ENCODE measurements around the gene IFI27L1.

Gene IFI27L1, protein sequence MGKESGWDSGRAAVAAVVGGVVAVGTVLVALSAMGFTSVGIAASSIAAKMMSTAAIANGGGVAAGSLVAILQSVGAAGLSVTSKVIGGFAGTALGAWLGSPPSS
- total RNA-seq, result 4.9 to 10.2 (median 5.0) reads per million in 4 donors

DNA sequence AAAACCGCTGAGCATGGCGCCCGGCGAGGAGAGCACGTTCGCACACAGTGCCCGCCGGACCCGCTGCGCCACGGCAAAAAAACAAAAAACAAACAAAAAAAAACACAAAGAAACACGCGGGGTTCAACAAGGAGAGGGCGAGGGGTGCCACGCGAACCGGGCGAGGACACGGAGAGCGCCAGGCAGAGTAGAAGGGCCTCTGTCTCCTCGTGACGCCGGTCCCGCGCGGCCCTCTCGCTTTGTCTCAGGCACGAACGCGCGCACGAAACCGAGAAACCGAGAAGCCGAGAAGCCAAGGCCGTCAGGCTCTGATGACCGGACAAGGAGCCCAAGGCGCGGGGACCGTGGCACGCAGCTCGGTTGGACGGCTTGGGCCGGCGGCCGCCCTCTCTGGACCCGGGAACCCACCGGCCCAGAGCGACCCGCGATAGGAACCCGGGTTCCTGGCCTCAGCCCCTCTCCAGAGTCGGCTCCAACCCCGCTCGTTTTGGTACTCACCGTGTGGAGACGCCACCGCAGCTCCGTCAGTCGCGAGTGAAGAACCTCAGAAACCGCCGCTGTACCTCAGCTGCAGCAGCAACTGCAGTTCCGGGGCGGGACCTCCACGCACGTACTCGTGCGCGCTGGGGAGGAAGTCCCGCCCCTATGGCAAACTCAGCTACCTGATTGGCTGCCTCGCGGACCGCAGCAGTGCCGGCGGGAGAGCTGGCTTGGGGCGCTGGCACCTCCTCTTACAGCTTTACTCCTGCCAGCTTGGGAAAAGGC, at the start of gene IFI27L1, which contains the start of gene DDX24:
IFI27L1 (plus strand) TSS at position 690 of the 765 bp plus-strand sequence. CDS start 15,628 bp downstream, outside the sequence.
DDX24 (minus strand) TSS at position 582 of the 765 bp plus-strand sequence. CDS start 1,460 bp downstream, outside the sequence.
- DNase-seq, result peak; percentile 93 to 98 (median 96)

DNA sequence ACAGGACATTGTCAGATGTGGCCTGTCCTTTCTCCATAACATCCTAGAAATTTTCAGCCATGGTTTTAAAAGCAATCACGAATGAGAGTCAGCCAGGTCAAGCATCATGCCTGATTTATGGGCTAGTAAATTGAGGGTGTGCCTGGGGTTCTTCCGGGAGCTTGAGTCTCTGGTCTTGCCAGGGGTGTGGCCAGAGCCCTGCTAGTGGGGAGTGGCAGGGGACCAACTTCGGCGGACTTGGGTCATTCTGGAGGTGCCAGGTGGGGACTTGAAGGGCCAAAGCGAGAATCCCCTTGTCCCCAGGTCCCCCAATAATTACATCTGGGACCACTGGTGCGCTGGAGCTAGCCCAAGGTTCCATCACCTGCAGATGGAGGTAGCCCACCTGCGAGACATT, 49.2 kb upstream of the IFI27L1 start:
- no peak for DNase-seq

DNA sequence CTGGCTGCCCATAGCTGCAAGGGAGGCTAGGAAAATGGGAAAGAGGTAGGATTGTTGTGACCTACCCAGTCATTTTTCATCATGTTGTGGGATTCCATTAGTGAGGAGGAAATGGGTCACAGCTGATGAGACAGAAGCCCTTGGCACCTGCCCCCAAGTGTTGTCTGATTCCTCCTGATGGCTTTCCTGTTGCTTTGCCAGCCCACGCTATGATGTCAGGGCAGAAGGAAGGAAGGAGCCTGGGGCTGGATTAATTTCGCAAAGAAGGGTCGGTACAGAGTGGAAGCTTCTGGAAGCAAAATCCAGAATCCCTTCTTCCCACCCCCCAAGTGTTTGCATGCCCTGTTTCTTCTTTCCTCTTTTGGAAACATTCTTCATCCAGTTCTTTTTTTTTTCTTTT, 46.2 kb upstream of the IFI27L1 start:
- no peak for DNase-seq

DNA sequence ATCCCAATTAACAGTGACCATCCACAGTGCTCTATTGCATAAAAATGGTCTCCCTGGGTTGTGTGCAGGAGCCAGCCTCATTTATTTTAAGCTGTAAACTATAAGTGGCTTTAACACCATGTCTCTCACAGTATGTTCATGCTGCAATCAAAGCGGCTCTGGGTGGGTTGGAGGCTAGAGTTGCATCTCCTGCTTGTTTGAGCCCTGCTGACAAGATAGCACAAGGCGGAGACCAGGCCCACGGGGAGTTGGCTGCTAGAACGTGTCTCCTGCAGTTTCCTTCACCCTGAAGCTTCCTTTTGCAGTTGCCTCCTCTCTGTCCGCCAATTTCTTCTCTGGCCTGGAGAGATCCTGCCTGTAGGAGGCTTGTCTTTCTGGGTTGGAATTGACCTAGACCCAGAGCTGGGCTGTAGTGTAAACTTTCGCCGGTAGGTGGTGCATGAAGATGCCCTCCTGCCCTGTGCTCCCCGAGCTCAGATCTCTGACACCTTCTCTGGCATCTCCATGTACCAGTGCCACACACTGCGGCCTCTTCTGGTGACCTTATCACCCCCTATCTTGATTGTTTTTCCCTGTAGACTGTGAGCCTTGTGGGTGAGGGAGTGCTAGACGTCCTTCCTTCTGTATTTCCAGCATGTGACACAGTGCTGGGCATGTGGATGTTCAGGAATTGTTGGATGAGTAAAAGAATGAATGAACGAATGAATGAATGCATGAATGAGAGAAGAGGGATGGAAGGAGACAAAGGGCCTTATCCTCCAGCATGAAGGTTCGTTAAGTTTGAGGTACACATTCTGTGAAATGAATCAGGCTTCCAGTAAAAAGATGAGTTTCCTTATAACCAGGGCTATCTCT, 44.6 kb upstream of the IFI27L1 start:
- DNase-seq, result peak; percentile 35 to 73 (median 61)

DNA sequence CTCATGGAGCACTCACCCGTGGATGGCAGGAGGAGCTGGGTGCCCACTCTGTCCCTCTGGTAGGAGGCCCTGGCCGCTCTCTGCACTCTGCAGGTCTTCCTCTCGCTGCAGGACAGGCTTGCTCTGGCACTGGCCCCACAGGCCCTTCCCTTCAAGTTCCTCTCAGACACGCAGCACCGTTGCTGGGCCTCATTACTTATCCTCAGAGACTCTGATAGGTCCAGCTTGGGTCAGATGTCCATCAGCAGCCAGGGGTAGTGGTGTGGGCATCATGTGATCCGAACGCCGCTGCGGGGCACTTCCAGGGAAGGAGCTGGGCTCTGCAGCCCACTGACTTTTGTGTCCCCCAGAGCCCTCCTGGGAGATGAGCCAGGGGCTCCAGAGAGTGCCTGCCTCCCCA, 43.2 kb upstream of the IFI27L1 start:
- no peak for DNase-seq

DNA sequence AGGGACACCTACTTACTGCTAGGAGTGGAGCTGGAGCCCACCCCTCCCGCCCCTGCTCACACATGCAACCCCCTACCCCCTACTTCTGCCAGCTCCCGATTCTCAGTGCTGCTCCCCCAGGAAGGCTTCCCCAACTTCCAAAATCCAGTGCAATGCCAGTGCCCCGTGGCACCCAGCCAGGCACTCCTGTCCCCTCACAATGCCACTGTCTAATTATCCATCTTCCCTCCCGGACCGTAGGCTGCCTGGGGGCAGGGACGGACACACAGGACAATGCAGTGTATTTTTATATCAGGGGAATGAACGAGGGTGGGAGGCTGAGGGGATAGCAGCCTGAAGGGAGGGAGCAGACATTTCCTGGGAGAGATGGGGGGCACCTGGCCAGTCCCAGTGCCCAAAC, 42.6 kb upstream of the IFI27L1 start:
- DNase-seq, result no peak

DNA sequence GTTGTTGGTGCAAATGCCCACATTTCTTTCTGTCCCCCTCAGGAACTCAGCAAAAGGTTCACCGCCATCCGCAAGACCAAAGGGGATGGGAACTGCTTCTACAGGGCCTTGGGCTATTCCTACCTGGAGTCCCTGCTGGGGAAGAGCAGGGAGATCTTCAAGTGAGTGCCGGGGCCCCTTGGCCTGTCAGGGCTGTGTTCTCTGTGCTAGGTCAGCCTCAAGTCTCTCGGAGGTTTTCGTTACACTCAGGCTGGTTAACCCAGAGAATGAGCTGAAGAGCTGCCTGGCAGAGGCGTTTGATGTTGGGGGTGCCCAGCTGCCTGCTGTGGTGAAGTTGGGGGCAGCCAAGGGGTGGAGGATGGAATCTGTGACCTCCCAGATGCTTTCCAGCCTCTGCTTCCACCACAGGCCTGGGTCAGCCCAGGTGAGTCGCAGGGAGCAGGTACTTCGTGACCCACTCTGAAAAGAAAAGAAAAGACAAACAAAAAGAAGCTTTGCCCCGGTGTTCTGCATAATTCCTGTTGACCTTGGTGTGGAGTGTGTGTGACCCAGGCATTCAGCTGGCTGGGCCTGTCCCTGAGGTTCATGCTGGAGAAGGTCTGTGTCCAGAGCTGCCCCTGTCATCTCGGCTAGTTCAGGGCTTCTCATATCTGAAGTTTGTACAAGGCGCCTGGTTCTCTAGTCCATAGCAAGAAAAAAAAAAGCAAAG, 42.0 kb upstream of the IFI27L1 start:
- DNase-seq, result no peak

DNA sequence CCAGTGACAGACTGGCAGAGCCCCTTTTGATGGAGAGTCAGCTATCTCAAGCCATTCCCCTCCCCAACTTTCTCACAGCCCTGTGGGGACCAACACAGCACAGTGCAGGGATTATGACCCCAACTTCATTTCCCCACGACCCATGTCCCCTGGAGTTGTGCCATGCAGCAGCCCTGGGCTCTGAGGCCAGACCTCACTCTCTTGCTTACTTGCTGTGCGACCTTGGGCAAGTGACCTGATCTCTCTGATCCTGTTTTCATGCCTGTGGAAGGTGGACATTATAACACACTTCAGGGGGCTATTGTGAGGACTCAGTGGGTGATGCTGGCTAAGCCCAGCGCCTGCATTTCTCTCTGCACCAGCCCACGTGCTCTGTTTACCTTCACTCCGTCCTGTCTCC, 40.9 kb upstream of the IFI27L1 start:
- DNase-seq, result no peak

DNA sequence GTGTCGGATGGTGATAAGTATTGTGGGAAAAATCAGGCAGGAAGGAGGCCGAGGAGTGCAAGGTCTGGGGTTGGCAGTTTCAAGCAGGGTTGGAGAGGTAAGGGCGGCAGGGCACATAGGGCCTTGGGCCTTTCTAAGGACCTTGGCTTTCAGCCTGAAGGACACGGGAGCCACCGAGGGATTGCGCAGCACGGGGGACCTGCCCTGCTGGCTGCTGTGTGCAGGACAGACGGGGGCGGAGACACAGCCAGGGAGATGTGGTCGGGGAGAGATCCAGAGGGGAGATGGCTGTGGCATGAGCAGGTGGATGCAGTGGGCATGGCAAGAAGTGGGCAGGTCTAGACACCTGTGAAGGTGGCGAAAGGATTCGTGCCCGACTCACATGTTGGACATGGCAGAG, 40.3 kb upstream of the IFI27L1 start:
- DNase-seq, result no peak

DNA sequence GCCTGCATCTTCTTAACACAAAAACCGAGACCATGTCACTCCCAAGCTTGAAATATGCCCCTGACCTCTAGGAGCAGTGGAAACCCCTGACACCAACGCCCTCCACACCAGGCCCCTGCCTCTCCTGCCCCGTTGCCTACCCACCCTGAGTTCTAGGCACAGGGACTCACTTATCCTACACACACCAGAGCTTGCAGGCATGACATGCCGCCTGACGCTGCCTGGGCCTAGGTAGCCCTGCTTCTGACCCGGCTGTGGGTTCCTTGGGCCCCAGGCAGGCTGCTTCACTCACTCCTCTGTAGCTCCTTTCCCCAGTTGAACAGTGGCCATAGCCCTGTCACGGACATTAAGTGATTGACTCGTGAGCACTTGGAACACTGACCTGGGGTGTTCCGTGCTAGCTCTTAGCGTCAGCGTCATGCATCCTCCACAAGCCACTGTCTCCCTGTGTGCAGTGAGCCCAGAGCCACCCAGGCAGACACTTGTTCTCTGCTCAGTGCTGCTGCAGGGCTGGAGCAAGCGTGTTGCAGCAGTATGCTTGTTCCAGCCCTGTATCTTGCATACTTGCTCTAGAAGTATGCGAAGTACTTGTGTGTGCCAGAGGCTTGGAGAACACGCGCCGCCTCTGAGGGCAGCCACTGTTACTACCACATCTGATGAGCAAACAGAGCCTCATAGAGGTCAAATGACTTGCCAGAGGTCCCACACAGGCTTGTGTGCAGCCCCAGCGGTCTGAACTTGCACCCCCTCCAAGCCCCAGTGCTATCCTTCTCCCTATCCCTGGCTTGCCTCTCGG, 39.4 kb upstream of the IFI27L1 start:
- no peak for DNase-seq

DNA sequence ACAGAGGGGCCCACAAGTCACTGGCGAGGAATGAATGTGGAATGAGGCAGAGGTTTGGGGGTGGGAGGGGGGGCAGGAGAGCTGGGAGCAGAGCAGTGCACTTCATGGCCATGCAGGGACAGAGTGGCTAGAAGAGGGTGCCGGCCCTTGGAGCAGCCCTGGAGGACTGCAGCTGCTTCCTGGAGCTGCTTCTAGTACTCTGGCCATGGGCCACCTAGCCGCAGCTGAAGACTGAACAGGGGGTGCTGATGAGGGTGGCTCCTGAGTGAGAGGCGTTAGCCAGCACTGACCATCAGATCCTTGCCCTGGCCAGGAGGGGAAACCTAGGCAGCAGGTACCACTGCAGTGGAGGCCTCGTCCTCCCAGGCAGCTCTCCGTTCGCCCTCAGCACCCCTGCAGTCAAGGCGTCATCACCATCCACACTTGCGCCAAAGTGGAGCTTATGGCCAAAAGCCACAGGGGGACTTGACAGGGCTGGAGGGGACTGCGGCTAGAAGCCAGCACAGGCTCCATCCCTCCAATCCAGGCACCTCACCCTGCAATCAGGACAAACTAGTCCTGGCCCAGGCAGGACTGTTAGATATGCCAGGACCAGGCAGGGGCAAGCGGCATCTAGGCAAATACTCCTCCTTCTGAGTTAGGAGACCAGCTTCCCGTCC, 38.5 kb upstream of the IFI27L1 start:
- DNase-seq, result no peak

DNA sequence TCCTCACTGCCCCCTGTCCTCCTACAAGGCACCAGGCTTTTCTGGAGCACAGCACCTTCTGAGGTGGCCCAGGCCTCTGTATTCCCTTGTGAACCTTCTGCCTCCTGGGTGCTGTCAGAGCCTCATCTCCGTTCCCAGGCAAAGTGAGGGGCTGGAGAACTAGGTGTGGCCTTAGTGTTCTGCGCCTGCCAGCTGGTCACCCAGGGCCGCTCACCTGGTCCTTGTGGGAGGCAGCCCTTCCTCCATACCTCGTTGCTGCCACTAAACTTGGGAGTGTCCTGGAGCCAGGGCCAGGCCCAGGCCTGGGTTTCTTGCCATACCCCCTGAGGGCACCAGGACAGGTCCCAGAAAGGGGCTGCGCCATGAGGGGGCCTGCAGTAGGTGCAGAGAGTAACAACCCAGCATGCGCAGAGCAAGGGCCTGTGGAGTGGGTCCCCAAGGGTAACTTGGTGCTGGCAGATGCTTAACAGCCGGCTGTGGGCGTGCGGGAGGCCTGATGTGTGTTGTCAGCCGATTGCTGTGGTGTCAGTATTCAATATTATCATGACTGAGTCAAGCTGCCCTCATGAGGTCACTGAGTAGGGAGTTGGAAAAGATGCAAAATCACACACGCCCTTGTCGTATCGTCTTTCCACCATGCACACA, 37.9 kb upstream of the IFI27L1 start:
- DNase-seq, result no peak

DNA sequence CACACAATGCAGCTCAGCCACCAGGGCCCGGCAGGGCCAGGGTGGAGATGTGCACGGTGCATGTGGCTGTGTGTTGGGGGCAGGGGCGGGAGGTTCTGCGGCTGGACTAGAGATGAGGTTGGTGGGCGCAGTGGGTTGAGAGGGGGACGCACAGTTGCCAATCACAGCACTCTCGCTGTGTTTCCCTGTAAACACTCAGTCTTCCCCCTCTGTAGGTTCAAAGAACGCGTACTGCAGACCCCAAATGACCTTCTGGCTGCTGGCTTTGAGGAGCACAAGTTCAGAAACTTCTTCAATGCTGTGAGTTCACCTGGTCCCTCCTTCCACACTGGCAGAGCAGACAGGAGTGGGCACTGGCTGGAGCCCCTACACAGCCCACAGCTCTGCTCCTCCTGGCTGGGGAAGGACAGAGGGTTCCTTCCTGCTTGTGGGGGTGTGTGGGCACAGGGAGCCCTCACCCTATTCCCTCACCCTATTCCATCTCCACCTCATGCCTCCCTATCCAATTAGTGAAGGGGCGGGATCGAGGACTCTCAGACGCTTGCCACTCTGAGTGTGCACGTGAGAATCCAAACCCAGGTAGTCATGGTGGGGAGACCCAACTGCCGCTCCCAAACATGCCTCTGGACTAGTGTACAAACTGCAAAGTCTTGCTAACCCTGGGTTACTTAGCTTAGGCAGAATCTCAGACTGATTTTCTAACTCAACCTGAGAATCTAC, 37.2 kb upstream of the IFI27L1 start:
- no peak for DNase-seq

DNA sequence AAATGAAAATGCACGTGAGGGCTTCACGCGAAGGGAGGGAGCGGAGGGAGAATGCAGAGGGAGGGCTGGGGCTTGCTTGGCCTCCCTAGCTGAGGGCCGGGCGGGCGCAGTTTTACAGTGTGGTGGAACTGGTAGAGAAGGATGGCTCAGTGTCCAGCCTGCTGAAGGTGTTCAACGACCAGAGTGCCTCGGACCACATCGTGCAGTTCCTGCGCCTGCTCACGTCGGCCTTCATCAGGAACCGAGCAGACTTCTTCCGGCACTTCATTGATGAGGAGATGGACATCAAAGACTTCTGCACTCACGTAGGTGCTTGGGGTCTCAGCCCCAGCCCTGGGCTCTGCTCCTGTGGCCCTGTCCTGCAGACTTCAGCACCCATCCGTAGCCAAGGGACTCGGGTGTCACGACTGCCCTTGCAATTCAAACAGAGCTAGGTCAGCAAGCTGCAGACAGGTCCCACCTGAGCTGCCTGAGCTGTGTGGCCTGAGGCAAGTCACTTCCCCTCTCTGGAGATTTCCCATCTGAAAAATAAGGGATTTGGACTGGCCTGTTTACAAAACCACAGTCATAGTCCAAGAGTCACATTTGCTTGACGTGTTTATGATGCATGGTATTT, 36.5 kb upstream of the IFI27L1 start:
- no peak for DNase-seq

DNA sequence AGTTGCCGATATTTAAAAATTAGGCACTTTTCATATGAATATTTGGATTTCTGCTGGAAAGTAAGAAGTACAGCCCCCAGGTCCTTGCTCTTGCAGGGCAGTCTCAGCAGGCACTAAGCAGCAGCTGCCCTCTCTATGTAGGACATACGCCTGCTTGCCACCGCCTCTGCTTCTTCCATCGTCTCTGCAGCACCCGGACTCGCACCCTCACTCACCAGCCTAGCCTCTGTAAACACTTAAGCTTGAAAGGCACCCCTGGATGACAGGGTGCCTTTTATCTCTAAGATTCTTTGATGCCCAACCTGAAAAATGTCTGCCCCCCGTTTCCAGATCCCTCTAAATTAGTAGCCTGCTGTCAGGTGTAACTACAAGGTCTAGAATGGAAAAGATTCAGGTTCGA, 36.0 kb upstream of the IFI27L1 start:
- no peak for DNase-seq

DNA sequence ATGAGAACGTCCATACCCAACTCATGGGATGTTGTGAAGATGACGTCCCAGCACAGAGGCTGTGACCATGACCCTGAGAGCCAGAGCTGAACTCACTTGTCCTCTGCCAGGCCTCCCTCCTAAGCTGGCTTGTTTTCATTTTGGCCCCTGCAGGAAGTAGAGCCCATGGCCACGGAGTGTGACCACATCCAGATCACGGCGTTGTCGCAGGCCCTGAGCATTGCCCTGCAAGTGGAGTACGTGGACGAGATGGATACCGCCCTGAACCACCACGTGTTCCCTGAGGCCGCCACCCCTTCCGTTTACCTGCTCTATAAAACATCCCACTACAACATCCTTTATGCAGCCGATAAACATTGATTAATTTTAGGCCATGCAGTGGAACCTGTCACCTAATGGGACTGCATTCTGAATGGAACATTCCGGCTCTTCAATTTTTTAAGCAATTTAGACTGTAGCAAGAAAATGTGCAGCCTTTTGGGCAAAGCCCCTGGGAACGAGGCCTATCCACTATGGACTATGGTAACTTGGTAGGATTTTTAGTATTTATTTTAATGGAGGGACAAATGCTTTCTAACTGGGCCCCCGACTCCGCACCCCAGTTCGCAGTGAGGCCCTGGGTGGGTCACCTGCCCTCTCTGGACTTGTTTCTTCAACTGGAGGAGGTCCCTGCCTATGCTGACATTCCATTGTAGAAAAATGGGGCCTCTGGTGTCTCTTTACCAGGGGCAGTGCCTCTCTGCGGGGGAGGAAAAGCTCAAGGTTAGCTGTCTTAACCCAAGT, 35.4 kb upstream of the IFI27L1 start:
- DNase-seq, result no peak

DNA sequence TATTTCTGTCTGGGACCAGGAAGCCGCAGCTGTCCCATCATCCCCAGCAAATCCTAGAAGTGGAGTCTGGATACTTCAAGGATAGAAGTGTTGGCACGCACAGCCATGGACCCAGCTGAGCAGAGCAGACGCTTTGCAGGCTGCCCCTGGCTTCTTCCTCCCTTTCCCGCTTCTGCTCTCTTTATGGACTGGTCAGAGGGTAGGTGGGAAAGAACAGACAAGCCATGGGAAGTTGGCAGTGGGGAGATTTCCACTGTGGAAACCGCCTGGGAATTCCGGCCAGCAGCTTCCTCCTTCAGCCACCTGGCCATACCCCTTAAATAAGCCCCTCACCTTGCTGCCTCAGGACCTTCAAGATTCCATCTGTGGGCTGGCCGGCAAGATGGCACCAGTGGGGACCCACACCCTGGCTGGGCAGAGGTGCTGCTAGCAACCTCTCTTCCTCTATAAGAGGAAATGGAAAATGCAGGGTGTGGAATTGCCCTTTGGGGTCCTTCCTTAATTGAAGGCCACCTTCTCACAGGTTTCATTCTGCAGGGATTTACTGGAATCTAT, 34.3 kb upstream of the IFI27L1 start:
- no peak for DNase-seq

DNA sequence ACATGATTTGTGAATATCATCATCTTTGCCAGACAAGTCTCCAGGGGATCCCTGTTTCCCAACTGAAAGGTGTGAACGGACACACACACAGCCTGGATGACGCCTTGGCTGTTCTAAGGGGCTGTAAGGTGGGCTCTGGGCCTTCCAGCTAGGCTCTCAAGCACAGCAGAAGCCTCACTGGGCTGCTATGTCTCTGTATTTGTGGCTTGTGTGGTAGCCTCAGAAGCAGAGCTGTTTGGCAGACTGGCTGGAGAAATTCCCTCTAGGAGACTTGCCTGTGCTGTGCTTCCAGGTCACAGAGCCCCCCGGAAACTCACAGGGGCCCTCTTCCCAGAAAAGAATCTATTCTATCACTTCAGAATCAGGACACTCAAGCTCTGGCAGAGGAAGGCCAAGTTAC, 33.5 kb upstream of the IFI27L1 start:
- no peak for DNase-seq

Data from T-helper 1 cell (primary cell).